ENCODE results near the gene TUSC2. TPM values are rescaled to one million over a fixed set of nuclear protein-coding genes. Genes with fewer than 3 reads are reported as not detected.
"Not testable (repeated sequence)": the region's sequence is repeated elsewhere in the genome, so short reads cannot be mapped to it uniquely, and the experiment has no call there.

The TUSC2 gene
- total RNA-seq, 1 experiment from 2014 or later = 37.8 TPM

DNA sequence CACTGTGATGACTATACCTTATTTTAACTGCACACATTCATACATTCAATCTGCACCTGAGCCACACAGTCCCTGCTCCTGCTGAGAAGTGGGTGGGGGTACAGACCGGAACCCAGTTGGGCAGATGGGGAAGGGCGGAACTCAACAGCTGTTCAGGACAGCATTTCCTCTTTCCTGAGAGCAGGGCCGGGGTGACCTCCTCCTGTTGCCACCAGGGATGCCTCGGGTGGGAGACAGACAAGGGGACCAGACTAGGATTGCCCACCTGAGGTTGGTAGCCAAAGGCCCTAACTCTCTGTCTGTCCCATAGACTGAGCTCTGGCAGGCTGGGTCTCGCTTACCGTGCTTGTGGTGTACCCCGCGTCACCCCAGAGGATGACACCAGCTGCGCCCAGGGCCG is 9.4 kb downstream of the TUSC2 start:
- DNase-seq (ENCODE audit: low read depth) = no peak

DNA sequence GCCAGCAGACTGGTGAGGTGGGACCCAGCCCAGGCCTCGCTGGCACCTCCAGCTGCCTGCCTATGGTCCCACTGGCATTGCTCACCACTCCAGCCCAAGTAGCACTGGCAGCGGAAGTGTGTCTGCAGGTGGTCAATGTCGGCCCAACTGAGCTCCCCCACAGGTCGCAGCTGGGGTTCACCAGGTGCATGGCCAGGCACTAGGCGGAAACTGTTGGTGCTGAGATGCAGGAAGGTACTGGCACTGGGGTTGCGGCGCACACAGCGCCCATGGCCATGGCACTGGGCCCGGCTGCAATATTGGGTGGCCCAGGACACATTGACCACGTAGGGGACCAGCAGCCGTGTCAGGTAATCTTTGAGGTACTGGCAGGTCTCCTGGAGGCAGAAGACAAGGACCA is 9.9 kb downstream of the TUSC2 start:
- DNase-seq (ENCODE audit: low read depth) = no peak

- DNase-seq (ENCODE audit: low read depth) = no peak
Measured at GRCh38 chr3:50317300-50317699, 10.7 kb downstream of the TUSC2 start.

DNA sequence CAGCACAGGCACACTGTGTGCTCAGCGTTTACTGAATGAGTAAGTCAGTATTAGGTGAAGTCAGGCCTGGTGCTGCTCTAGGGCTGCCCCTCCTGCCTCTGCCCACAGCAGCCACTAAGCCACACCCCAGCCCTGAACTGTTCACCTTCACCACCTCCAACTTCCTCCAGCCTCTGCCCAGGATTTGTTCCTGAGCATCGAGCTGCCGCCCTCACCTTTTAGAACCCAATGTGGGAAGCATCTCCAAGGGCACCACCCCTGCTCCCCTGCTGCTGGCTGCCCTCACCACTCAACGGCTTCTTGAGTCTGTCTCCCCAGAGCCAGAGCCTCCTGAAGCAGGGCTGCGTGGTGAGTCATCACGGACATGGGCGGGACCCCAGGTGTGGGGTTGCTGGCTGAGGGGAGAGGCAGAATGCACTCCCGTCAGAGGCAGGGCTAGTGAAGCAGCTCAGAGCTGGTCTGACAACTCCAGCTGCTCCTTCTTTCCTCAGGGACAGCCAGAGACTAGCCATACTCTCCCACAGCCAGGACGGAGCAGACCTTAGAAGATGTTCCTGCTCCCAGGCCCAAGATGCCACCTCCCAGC is 11.3 kb downstream of the TUSC2 start:
- no peak for DNase-seq (ENCODE audit: low read depth)

DNA sequence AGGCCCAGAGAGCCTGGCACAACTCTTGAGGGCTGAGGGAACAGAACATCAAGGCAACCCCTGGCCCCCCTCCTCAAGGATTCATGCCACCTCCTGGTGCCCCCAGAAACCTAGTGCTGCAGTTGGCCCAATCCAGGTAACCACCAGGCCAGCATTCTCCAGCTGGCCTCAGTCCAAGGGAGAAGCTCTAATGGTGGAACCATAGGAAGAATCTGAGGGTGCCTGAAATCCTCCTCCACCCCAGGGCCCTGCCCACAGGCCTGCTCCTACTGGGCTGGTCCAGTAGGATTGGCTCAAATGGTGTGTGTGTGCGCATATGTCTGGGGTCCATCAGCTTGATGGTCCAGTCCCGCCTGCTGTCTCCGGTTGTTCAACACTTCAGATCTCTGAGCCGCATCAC is 13.2 kb downstream of the TUSC2 start:
- DNase-seq (ENCODE audit: low read depth) = no peak

DNA sequence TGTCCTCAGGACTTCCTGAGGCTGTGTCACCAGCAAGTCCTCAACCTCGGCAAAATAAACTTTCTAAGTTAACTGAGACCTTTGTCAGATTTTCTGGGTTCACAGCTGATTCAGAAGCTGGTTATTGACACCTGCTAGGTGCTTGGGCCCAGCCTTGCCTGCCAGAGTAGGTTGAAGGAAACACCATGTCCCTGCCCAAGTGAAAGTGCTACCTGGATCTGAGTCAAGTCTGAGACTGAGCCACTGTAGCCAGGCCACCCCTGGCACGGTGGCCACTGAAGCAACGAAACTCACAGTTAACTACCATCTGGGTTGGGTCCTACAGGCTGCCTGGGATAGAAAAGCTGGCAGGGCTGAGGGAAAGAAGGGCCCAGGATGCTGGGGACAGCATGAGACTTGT is 13.7 kb downstream of the TUSC2 start:
- DNase-seq (ENCODE audit: low read depth) = no peak

- DNase-seq (ENCODE audit: low read depth) = not testable (repeated sequence)
Measured at GRCh38 chr3:50312041-50312440, 16.0 kb downstream of the TUSC2 start.

- peak; percentile 16 for DNase-seq (ENCODE audit: low read depth)
Measured at GRCh38 chr3:50304601-50305000, 23.4 kb downstream of the TUSC2 start.

DNA sequence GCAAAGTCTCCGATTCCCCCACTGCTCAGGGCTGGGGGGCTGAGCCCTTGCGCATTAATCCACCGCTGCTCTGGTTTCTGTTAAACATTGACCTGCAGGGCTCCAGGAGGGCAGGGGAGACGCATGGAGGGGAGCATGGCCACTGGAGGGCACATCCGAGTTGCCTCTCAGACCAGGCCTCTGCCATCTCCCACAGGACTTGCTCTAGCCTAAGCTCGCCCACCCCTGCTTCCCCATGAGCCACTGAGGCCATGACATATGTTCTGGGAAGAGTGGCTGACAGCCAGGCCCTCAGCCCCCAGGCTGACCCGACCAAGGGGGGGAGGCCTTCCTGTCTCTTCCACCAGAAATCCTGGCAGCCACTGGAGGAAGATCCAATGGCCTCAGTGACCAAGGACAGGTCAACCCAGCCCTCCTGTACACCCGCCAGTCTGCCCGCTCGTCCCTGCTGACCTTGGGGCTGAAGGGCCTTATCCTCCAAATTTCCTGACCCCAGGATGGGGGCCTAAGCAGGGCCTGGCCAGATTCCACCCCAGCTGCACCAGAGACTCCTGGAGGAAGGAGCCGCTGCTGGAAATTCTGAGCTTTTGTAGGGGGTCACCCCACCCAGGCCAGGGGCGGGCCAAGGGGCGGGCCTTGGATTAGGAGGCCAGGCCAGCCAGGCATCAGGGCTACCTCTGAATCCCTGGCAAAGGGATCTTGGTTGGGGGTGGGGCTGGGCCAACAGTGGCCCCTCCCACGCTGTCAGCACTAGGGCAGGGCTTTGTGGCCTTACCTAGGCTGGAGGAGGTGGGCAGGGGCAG is 24.8 kb downstream of the TUSC2 start, which contains the start of gene HYAL1:
Gene HYAL1, minus strand, starts transcription at position 562 of the 803 bp plus-strand sequence. CDS start 618 bp downstream, outside the sequence.
- DNase-seq (ENCODE audit: low read depth) = no peak

- DNase-seq (ENCODE audit: low read depth) = no peak
Measured at GRCh38 chr3:50302095-50303012, 25.7 kb downstream of the TUSC2 start.

DNA sequence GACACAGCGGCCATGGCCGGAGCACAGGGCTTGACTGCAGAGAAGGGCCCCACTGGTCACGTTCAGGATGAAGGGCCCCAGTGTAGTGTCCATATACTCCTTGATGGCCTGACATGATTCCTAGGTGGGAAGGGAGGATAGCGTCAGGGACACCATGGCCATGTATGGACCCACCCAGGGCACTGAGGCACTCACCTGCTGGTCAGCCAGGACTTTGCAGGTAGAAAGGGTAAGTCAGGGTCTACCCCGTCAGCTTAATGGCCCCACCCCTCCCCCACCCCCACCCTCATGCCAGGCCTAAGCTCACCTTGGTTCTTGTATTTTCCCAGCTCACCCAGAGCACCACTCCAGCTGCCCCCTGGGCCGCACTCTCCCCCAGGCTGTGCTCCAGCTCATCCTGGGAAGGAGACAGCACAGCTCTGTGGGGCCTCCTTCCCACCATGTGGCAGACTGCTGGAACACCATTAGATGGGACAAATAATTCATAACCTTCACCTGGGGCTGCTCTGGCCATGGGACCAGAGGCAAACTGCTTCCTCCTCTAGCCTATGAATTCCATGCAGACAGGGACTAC is 27.3 kb downstream of the TUSC2 start:
- no peak for DNase-seq (ENCODE audit: low read depth)

DNA sequence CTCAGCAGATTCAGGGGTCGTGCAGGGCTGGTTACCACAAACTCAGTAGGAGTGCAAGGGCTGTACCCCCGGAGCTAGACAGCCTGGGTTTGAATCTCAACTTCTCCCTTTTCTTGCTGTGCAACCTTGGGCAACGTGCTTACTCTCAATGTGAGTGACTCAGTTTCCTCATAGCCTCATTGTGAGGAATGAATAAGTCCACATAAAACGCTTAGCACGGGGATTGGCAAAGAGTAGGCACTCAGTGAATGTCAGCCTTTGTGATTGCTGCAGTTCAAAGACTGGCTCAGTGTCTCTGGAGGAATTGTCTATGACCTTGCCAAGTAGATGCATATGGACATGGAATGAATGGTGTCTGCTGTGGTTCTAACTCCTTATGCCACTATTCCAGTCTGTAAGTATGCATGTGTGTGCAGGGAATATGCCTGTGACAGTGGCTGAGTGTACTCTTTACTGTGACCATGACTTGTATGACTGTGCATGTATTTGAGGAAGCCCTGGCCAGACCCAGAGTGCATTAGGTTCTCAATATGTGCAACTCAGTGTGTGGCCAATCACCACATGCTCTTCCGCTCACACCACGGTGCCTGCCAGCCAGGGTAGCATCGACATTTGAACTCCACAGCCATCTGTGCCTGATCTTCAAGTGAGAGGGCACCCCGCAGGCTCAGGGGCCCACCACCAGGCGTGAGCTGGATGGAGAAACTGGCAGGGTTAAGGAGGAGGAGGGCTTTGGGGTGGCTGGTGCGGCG is 27.9 kb downstream of the TUSC2 start:
- peak; percentile 23 for DNase-seq (ENCODE audit: low read depth)

GRCh38 chr3:50299638-50299928 is 28.4 kb downstream of the TUSC2 start:
- no peak for DNase-seq (ENCODE audit: low read depth)

- peak; percentile 99 for DNase-seq (ENCODE audit: low read depth)
Measured at GRCh38 chr3:50298836-50299637, 29.0 kb downstream of the TUSC2 start, which contains the start of the genes HYAL3 and NAA80. HYAL3 (minus strand) TSS chr3:50299405; CDS start chr3:50295602, 3,803 bp downstream. NAA80 (minus strand) TSS chr3:50299405; CDS start chr3:50297463, 1,942 bp downstream.

DNA sequence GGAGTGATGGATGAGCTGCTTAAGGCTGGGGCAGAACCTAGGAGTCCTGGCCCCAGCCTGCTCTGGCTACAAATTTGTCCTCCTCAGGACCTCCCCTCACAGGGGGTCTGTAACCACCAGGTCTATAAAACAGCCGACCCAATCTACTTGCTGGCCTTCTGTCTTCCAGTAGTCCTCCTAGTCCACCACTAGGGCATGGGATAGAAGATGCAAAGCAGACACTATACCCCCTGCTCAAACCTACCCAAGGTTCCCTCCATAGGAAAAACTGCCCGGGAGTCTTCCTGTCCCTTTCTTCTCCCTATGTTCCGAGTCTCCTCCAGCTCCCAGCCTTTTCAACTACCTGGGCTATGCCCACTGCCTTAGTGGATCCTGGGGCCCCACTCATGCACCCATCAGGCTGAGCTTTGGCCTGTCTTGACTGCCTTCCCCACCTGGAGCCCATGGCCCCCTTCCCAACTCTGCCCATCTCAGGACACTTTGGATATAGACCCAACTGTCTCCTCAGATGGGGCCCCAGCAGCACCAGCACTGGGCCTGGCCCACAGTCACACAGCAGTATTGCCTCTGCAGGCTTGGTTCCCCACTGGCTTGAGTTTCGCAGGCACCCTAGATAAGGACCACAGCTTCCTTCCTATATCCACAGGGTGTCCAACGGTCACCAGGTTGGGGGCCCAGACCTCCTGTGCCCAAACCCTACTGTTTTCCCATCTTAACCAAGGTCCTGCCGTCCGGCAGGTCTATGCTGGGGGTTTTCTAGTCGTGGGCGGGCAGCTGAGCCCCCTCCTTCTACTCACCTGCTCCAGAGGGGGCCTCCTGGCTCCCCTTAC is 29.9 kb downstream of the TUSC2 start:
- DNase-seq (ENCODE audit: low read depth) = no peak

- no peak for DNase-seq (ENCODE audit: low read depth)
Measured at GRCh38 chr3:50297384-50297775, 30.6 kb downstream of the TUSC2 start.

DNA sequence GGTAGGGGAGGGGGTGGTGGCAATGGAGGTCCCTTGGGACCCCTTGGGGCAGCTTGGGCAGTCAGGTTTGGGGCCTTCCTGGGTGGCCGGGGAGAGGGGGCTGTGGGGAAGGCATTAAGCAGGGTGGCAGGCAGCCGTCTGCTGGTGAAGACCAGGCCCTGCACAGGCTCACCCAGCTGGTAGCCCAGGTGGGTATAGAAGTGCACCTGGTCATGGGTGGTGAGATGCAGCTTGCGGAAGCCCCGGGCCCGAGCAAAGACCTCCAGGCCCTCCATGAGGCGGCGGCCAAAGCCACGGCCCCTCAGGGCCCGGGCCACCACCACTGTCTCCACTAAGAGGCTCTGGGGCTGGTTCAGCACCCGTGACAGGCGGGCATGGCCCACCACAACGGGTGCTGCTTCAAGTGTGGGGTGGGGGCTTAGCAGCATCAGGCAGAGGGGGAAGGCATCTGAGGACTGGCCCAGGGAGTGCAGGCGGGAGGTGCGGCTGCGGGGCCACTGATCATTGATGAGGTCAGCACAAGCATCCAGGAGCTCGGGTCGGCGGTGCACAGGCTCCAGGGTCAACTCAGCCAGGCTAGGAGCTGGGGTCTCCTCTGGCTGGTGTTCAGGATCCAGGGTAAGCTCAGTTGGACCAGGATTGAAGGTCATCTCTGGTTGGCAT is 31.2 kb downstream of the TUSC2 start:
- no peak for DNase-seq (ENCODE audit: low read depth)

DNA sequence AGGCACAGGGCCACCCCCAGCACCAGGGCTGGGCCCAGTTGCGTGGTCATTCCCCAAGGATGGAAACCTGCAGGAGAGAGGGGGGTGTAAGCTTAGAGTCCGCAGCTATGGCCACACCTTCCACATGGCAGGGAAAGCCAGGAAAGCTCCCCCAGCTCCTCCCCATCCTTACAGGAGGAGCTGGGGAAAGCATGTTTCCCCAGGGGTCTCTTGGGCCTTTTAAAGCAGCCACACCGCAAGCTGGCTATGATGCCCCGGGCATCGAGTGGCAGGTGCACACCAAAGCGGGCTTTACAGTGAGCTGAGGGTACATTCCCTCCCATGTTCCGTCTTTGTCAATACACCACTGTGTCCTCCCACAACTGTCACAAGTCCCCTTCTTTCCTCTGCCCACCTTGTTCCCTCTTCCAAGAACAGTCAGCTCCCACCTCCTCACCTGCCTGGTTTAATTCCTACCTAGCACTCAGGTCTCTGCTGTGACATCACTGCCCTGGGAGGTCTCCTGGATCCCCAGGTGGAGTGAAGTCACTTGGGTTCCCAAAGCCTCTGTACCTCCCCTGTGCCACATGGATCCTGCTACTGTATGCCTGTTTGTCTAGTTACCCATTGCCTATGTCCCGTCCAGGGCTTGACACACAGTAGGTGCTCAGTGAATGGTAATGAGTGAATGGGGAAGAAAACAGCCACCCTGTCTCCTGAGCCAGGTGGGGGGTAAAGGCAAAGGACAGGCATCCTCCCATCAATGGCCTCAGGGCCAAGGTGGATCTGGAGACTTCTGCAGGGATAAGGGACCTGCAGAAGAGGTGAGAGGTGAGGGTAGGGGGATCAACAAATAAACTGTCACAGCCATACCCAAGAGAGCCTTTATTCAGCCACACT is 32.2 kb downstream of the TUSC2 start:
- no peak for DNase-seq (ENCODE audit: low read depth)
